CD4-positive, alpha-beta memory T cell (primary cell): ENCODE results near the gene RAB40C. TPM values are rescaled to one million over a fixed set of nuclear protein-coding genes. Genes with fewer than 3 reads are reported as not detected.

ENCODE experiments used
- CTCF ChIA-PET: fragments of 350-600 bp; sonication (Branson Sonifier 250); formaldehyde crosslinking; loops from one replicate; lab custom pipeline; 2021; ENCODE audit warnings: inconsistent platforms; ENCODE audit not compliant: partially characterized antibody; lab: Charles Lee
- POLR2A ChIA-PET: fragments of 350-600 bp; sonication (Branson Sonifier 250); formaldehyde crosslinking; loops from one replicate; lab custom pipeline; 2021; ENCODE audit not compliant: partially characterized antibody; lab: Charles Lee
- DNase-seq, 5 donors: peaks; one replicate each; pipeline versions ENCODE4 v3.0.0 to v3.0.0-alpha.2; 2020 to 2022; ENCODE audit warnings: mixed read lengths in 1 of 5
- H3K27ac ChIP-seq: one replicate; pipeline ENCODE4 v1.7.0; 2013; ENCODE audit warnings: low read depth, low read length
- H3K27me3 ChIP-seq: 2 replicates; pipeline ENCODE4 v1.7.0; 2013; ENCODE audit warnings: mild to moderate bottlenecking, low read length, moderate library complexity; ENCODE audit not compliant: insufficient read depth
- H3K36me3 ChIP-seq: 2 replicates; pipeline ENCODE4 v1.7.0; 2013; ENCODE audit warnings: mild to moderate bottlenecking, low read length, moderate library complexity; ENCODE audit not compliant: insufficient read depth
- H3K4me1 ChIP-seq: 2 replicates; pipeline ENCODE4 v1.7.0; 2013; ENCODE audit warnings: mild to moderate bottlenecking, low read length, moderate library complexity; ENCODE audit not compliant: insufficient read depth
- H3K4me3 ChIP-seq, 2 donors: one replicate each; pipeline ENCODE4 v1.7.0; 2013; ENCODE audit warnings: low read length in 2 of 2, mild to moderate bottlenecking in 1 of 2
- H3K9me3 ChIP-seq, 2 donors: one replicate each; pipeline ENCODE4 v1.7.0; 2013; ENCODE audit warnings: low read length in 2 of 2, control low read depth in 1 of 2; ENCODE audit not compliant: control insufficient read depth in 1 of 2
- H3K27ac Mint-ChIP-seq, 7 donors: one replicate each; pipeline ENCODE4 v1.8.0; 2020 to 2021; ENCODE audit warnings: mixed read lengths in 7 of 7, mild to moderate bottlenecking in 6 of 7, inconsistent platforms in 3 of 7, moderate library complexity in 3 of 7
- H3K27me3 Mint-ChIP-seq, 2 donors: one replicate each; pipeline ENCODE4 v1.8.0; 2020 to 2021; ENCODE audit warnings: mixed read lengths in 2 of 2
- H3K36me3 Mint-ChIP-seq, 2 donors: one replicate each; pipeline ENCODE4 v1.8.0; 2020 to 2021; ENCODE audit warnings: mixed read lengths in 2 of 2, inconsistent platforms in 1 of 2, mild to moderate bottlenecking in 1 of 2
- H3K4me1 Mint-ChIP-seq, 4 donors: one replicate each; pipeline ENCODE4 v1.8.0; 2020 to 2021; ENCODE audit warnings: mixed read lengths in 4 of 4, mild to moderate bottlenecking in 1 of 4
- H3K4me3 Mint-ChIP-seq, 8 donors: one replicate each; pipeline ENCODE4 v1.8.0; 2020 to 2021; ENCODE audit warnings: mixed read lengths in 8 of 8, mild to moderate bottlenecking in 7 of 8, moderate library complexity in 6 of 8, inconsistent platforms in 3 of 8
- H3K9me3 Mint-ChIP-seq, 8 donors: one replicate each; pipeline ENCODE4 v1.8.0; 2020 to 2021; ENCODE audit warnings: mixed read lengths in 8 of 8, mild to moderate bottlenecking in 5 of 8, inconsistent platforms in 3 of 8, moderate library complexity in 1 of 8
- intact Hi-C: fragments of 100-400 bp; cut with micrococcal nuclease; formaldehyde crosslinking; loops from one replicate; pipeline ENCODE4 v1.15.1; 2023
- polyA plus RNA-seq, 2 donors: library from polyadenylated mRNA; unstranded; fragments of 300-500 nt; fragmentation: Illumina TruSeq; gene quantifications; one replicate each; pipeline ENCODE4 v1.2.3, GENCODE V29; 2021
- total RNA-seq, 2 experiments: library from RNA; stranded (reverse); gene quantifications; one replicate each; pipeline ENCODE4 v1.2.3, GENCODE V29; 2021

The RAB40C gene
- total and polyA plus RNA-seq, 4 experiments from 2014 or later, result 6.8 to 25.6 (median 19.9) TPM

GRCh38 chr16:621526-622105, 31.8 kb downstream of the RAB40C start:
- H3K27ac Mint-ChIP-seq, result peak overlapping the region in 2 of 7 donors; percentile 25 to 48
- no peaks in the 10 kb centered on the region for H3K27me3 Mint-ChIP-seq
- H3K36me3 Mint-ChIP-seq, result peaks cover 0 to 5% of the 10 kb centered on the region in 2 donors
- no peaks in the 10 kb centered on the region for H3K4me1 ChIP-seq
- DNase-seq, result peak in 1 of 5 donors; percentile 25
- intact Hi-C loops, result no loop called here
- peaks cover 0 to 6% (median under 1%) of the 10 kb centered on the region in 4 donors for H3K4me1 Mint-ChIP-seq
- ChIA-PET POLR2A (no interaction called here), CTCF (no interaction called here)
- H3K4me3 ChIP-seq, result no peak overlapping the region
- peaks cover 0 to 3% (median 0%) of the 10 kb centered on the region in 8 donors for H3K9me3 Mint-ChIP-seq
- H3K27me3 ChIP-seq, result no peaks in the 10 kb centered on the region
- H3K9me3 ChIP-seq, result no peaks in the 10 kb centered on the region
- no peaks in the 10 kb centered on the region for H3K36me3 ChIP-seq
- no peak overlapping the region for H3K27ac ChIP-seq
- peak overlapping the region in 1 of 8 donors; percentile 31 for H3K4me3 Mint-ChIP-seq

- Histone ChIP-seq H3K4me1 (no peaks in the 10 kb centered on the region), H3K4me3 (no peak overlapping the region), H3K9me3 (no peaks in the 10 kb centered on the region), H3K36me3 (no peaks in the 10 kb centered on the region), H3K27me3 (no peaks in the 10 kb centered on the region), H3K27ac (no peak overlapping the region)
- ChIA-PET CTCF (no interaction called here), POLR2A (no interaction called here)
- Mint-ChIP-seq H3K4me1 (peaks cover 0 to 6% (median under 1%) of the 10 kb centered on the region in 4 donors), H3K4me3 (no peak overlapping the region), H3K36me3 (peaks cover 0 to 7% of the 10 kb centered on the region in 2 donors), H3K27me3 (no peaks in the 10 kb centered on the region), H3K27ac (no peak overlapping the region), H3K9me3 (peaks cover 0 to 3% (median 0%) of the 10 kb centered on the region in 8 donors)
- intact Hi-C loops, result no loop called here
- no peak for DNase-seq
These were observed 33.0 kb downstream of the RAB40C start for GRCh38 chr16:622920-623280.

- CTCF ChIA-PET, result interaction anchor here (0.7 kb wide), 1 partner anchor 12 kb away, joined by 3 read pairs; the partner anchor contains the start of gene METTL26
- Histone ChIP-seq H3K27ac (no peak overlapping the region), H3K27me3 (no peaks in the 10 kb centered on the region), H3K36me3 (no peaks in the 10 kb centered on the region), H3K9me3 (no peaks in the 10 kb centered on the region), H3K4me1 (no peaks in the 10 kb centered on the region), H3K4me3 (no peak overlapping the region)
- no peak overlapping the region for H3K27ac Mint-ChIP-seq
- intact Hi-C loops, result no loop called here
- no peaks in the 10 kb centered on the region for H3K9me3 Mint-ChIP-seq
- H3K36me3 Mint-ChIP-seq, result peaks cover 0 to 7% of the 10 kb centered on the region in 2 donors
- POLR2A ChIA-PET, result interaction anchor here (1.3 kb wide), 1 partner anchor 12 kb away, joined by 3 read pairs; the partner anchor contains the start of gene METTL26
- no peak for DNase-seq
- no peaks in the 10 kb centered on the region for H3K27me3 Mint-ChIP-seq
- H3K4me1 Mint-ChIP-seq, result no peaks in the 10 kb centered on the region
- no peak overlapping the region for H3K4me3 Mint-ChIP-seq
These were observed 34.7 kb downstream of the RAB40C start for GRCh38 chr16:624526-625070.

- POLR2A ChIA-PET, result interaction anchor here (1.3 kb wide), 1 partner anchor 11 kb away, joined by 3 read pairs; the partner anchor contains the start of gene METTL26
- Mint-ChIP-seq H3K4me3 (no peak overlapping the region), H3K4me1 (no peaks in the 10 kb centered on the region), H3K36me3 (peaks cover 0 to 7% of the 10 kb centered on the region in 2 donors), H3K27ac (no peak overlapping the region), H3K27me3 (no peaks in the 10 kb centered on the region), H3K9me3 (no peaks in the 10 kb centered on the region)
- Histone ChIP-seq H3K4me1 (no peaks in the 10 kb centered on the region), H3K4me3 (no peak overlapping the region), H3K36me3 (no peaks in the 10 kb centered on the region), H3K27ac (no peak overlapping the region), H3K27me3 (no peaks in the 10 kb centered on the region), H3K9me3 (no peaks in the 10 kb centered on the region)
- CTCF ChIA-PET, result no interaction called here
- intact Hi-C loops, result no loop called here
- DNase-seq, result peak in 1 of 5 donors; percentile 25
These were observed 35.5 kb downstream of the RAB40C start for GRCh38 chr16:625117-625976.

- no peaks in the 10 kb centered on the region for H3K9me3 ChIP-seq
- ChIA-PET POLR2A (no interaction called here), CTCF (no interaction called here)
- H3K4me1 Mint-ChIP-seq, result no peaks in the 10 kb centered on the region
- peak in 1 of 5 donors; percentile 12 for DNase-seq
- no peaks in the 10 kb centered on the region for H3K36me3 ChIP-seq
- no peaks in the 10 kb centered on the region for H3K27me3 Mint-ChIP-seq
- H3K9me3 Mint-ChIP-seq, result no peaks in the 10 kb centered on the region
- peaks cover 0 to 7% of the 10 kb centered on the region in 2 donors for H3K36me3 Mint-ChIP-seq
- H3K27me3 ChIP-seq, result no peaks in the 10 kb centered on the region
- H3K4me1 ChIP-seq, result peaks cover 4% of the 10 kb centered on the region
- H3K4me3 ChIP-seq, result no peak overlapping the region
- peak overlapping the region in 1 of 7 donors; percentile 53 for H3K27ac Mint-ChIP-seq
- H3K4me3 Mint-ChIP-seq, result no peak overlapping the region
- intact Hi-C loops, result no loop called here
- no peak overlapping the region for H3K27ac ChIP-seq
These were observed 36.3 kb downstream of the RAB40C start for GRCh38 chr16:625977-626765.

GRCh38 chr16:626787-627453, 37.1 kb downstream of the RAB40C start:
- DNase-seq, result peak in 1 of 5 donors; percentile 2
- Histone ChIP-seq H3K4me1 (peaks cover 5% of the 10 kb centered on the region), H3K27ac (no peak overlapping the region), H3K36me3 (no peaks in the 10 kb centered on the region), H3K27me3 (no peaks in the 10 kb centered on the region), H3K4me3 (no peak overlapping the region), H3K9me3 (no peaks in the 10 kb centered on the region)
- ChIA-PET POLR2A (no interaction called here), CTCF (no interaction called here)
- Mint-ChIP-seq H3K4me1 (no peaks in the 10 kb centered on the region), H3K27me3 (no peaks in the 10 kb centered on the region), H3K9me3 (no peaks in the 10 kb centered on the region), H3K36me3 (peaks cover 0 to 7% of the 10 kb centered on the region in 2 donors), H3K27ac (peak overlapping the region in 1 of 7 donors; percentile 53), H3K4me3 (no peak overlapping the region)
- intact Hi-C loops, result no loop called here
